ENCODE data around the gene MYPN. TPM values are rescaled to one million over a fixed set of nuclear protein-coding genes. Genes with fewer than 3 reads are reported as not detected.
A peak's percentile ranks its signal among the peaks of the same experiment; 100 is the strongest.

Gene MYPN
- total RNA-seq, 2 experiments from 2014 or later: not detected

DNA sequence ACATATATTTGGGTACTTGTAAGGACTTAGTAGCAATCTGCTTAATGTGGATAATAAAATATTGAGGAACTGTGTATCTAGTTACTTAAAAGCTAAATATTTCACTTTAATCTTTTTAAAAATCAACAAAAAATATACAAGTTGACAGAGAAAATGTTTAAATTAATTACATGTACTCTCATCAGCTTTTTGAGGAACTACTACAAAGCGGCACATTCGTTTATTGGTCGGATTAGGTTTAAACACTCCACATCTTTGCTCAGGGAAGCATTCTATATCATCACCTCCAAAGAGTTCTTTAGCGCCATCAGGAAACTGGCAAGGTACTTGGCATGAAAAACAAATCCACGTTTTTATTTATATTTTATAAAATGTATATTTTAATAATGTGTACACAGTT lies 121.0 kb downstream of the MYPN start:
- H3K4me3 ChIP-seq (ENCODE audit: low read length): no peak overlapping the region
- Mint-ChIP-seq H3K9me3 (no peaks in the 10 kb centered on the region), H3K27me3 (peaks cover 54% of the 10 kb centered on the region), H3K27ac (no peak overlapping the region), H3K4me1 (ENCODE audit: low read depth) (peaks cover 12% of the 10 kb centered on the region), H3K36me3 (ENCODE audit: low read depth) (no peaks in the 10 kb centered on the region), H3K4me3 (no peak overlapping the region)
- TF ChIP-seq, protein P1, sequence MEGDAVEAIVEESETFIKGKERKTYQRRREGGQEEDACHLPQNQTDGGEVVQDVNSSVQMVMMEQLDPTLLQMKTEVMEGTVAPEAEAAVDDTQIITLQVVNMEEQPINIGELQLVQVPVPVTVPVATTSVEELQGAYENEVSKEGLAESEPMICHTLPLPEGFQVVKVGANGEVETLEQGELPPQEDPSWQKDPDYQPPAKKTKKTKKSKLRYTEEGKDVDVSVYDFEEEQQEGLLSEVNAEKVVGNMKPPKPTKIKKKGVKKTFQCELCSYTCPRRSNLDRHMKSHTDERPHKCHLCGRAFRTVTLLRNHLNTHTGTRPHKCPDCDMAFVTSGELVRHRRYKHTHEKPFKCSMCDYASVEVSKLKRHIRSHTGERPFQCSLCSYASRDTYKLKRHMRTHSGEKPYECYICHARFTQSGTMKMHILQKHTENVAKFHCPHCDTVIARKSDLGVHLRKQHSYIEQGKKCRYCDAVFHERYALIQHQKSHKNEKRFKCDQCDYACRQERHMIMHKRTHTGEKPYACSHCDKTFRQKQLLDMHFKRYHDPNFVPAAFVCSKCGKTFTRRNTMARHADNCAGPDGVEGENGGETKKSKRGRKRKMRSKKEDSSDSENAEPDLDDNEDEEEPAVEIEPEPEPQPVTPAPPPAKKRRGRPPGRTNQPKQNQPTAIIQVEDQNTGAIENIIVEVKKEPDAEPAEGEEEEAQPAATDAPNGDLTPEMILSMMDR (IDR thresholded peaks at IDR 0.05): no peak
- peaks cover 11% of the 10 kb centered on the region for H3K4me1 ChIP-seq (ENCODE audit: insufficient read depth, low read length)
- intact Hi-C loops (cut with DNase I, micrococcal nuclease): no loop called here
- no peaks in the 10 kb centered on the region for H3K36me3 ChIP-seq (ENCODE audit: insufficient read depth, low read length)
- H3K27me3 ChIP-seq (ENCODE audit: control insufficient read depth in 1 of 2, insufficient read depth in 2 of 2, low read length in 2 of 2): peaks cover 28 to 36% of the 10 kb centered on the region in 2 experiments
- H3K9me3 ChIP-seq (ENCODE audit: control insufficient read depth in 1 of 2, insufficient read depth in 1 of 2, low read length in 2 of 2): no peaks in the 10 kb centered on the region
- ChIA-PET CTCF (interaction anchor here (0.9 kb wide), 1 partner anchor 83 kb away, joined by 3 read pairs; no protein-coding TSS in a partner anchor), POLR2A (no interaction called here)
- ATAC-seq (ENCODE audit: poor library complexity): no peak
- H3K27ac ChIP-seq (ENCODE audit: low read depth in 1 of 2, low read length in 2 of 2): no peak overlapping the region
- DNase-seq: no peak

DNA sequence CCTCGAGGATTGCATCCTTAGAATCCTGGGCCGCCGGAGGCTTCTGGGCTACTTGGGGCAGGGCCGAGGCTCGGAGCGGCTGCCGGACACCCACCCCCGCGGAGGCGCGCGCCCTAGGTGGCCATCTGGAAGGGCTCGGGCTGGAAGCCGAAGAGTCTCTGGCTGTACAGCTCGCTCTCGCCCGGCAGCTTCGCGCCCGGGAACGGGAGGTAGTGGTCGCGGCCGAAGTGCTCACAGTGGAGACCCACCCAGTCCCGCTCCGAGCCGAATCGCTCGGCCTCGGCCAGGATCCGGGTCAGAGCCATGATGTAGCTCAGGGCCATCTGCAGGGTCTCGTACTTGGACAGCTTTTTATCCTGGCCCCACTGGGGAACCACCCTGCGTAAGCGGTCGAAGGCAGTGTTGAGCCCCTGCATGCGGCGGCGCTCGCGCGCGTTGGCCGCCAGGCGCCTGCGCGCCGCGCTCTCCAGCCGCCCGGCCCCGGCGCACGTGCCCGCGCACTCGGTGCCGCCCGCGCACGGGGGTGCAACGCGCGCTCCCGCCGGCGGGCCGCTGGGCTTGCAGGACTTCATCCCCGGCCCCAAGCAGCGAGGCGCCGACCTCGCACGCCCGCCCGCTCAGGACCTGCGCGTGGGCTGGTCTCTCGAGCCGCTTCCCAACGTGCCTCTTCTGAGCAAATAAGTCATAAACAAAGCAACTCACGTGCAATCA lies 122.0 kb downstream of the MYPN start:
- intact Hi-C loops (cut with DNase I, micrococcal nuclease): no loop called here
- H3K36me3 Mint-ChIP-seq (ENCODE audit: low read depth): no peaks in the 10 kb centered on the region
- peaks cover 54% of the 10 kb centered on the region for H3K27me3 Mint-ChIP-seq
- CTCF ChIA-PET: interaction anchor here (0.9 kb wide), 1 partner anchor 82 kb away, joined by 3 read pairs; no protein-coding TSS in a partner anchor
- no peaks in the 10 kb centered on the region for H3K36me3 ChIP-seq (ENCODE audit: insufficient read depth, low read length)
- H3K9me3 ChIP-seq (ENCODE audit: control insufficient read depth in 1 of 2, insufficient read depth in 1 of 2, low read length in 2 of 2): no peaks in the 10 kb centered on the region
- no peaks in the 10 kb centered on the region for H3K9me3 Mint-ChIP-seq
- H3K27me3 ChIP-seq (ENCODE audit: control insufficient read depth in 1 of 2, insufficient read depth in 2 of 2, low read length in 2 of 2): peaks cover 28 to 36% of the 10 kb centered on the region in 2 experiments
- ATAC-seq (ENCODE audit: poor library complexity) (peak; percentile 44), DNase-seq (peak in 6 of 14 experiments; percentile 1 to 44 (median 12))
- no peak overlapping the region for H3K27ac ChIP-seq (ENCODE audit: low read depth in 1 of 2, low read length in 2 of 2)
- H3K4me3 ChIP-seq (ENCODE audit: low read length): peak overlapping the region; percentile 54
- POLR2A ChIA-PET: no interaction called here
- H3K27ac Mint-ChIP-seq: no peak overlapping the region
- H3K4me3 Mint-ChIP-seq: peak overlapping the region; percentile 60
- peaks cover 11% of the 10 kb centered on the region for H3K4me1 ChIP-seq (ENCODE audit: insufficient read depth, low read length)
- peaks cover 12% of the 10 kb centered on the region for H3K4me1 Mint-ChIP-seq (ENCODE audit: low read depth)
- TF ChIP-seq, protein P1 (IDR thresholded peaks at IDR 0.05): no peak

- peaks cover 11% of the 10 kb centered on the region for H3K4me1 ChIP-seq (ENCODE audit: insufficient read depth, low read length)
- Mint-ChIP-seq H3K9me3 (no peaks in the 10 kb centered on the region), H3K4me1 (ENCODE audit: low read depth) (peaks cover 12% of the 10 kb centered on the region), H3K27me3 (peaks cover 54% of the 10 kb centered on the region), H3K27ac (no peak within 1 kb of the TSS), H3K4me3 (peak within 1 kb of the TSS; percentile 60), H3K36me3 (ENCODE audit: low read depth) (no peaks in the 10 kb centered on the region)
- intact Hi-C loops (cut with DNase I, micrococcal nuclease): no loop called here
- CTCF ChIA-PET: no interaction called here
- no peaks in the 10 kb centered on the region for H3K9me3 ChIP-seq (ENCODE audit: control insufficient read depth in 1 of 2, insufficient read depth in 1 of 2, low read length in 2 of 2)
- peaks cover 28 to 36% of the 10 kb centered on the region in 2 experiments for H3K27me3 ChIP-seq (ENCODE audit: control insufficient read depth in 1 of 2, insufficient read depth in 2 of 2, low read length in 2 of 2)
- H3K4me3 ChIP-seq (ENCODE audit: low read length): peak within 1 kb of the TSS; percentile 54
- no peak within 1 kb of the TSS for H3K27ac ChIP-seq (ENCODE audit: low read depth in 1 of 2, low read length in 2 of 2)
- TF ChIP-seq, protein P1 (IDR thresholded peaks at IDR 0.05): no peak
- no peak for ATAC-seq (ENCODE audit: poor library complexity)
- DNase-seq: no peak
- H3K36me3 ChIP-seq (ENCODE audit: insufficient read depth, low read length): no peaks in the 10 kb centered on the region
- POLR2A ChIA-PET: no interaction called here
Observed at GRCh38 chr10:68231817-68232251, 122.5 kb downstream of the MYPN start, which contains the start of gene ATOH7. ATOH7 (minus strand) TSS chr10:68232113; CDS start chr10:68231677, 436 bp downstream.

All from CD4-positive, alpha-beta T cell (primary cell).